Breast epithelium (tissue), 3 donors: ENCODE results near the gene PLCG2.

ENCODE experiments used
- CTCF ChIP-seq, 3 donors: fragments of 450-650 bp; IDR thresholded peaks; one replicate each; pipeline ENCODE4 v1.5.1; 2016 to 2017; ENCODE audit warnings: antibody characterized with exemption in 3 of 3, mild to moderate bottlenecking in 3 of 3, moderate library complexity in 3 of 3
- POLR2A ChIP-seq: fragments of 450-650 bp; IDR thresholded peaks from one replicate; pipeline ENCODE4 v1.6.1; 2016; ENCODE audit warnings: antibody characterized with exemption, mild to moderate bottlenecking, moderate library complexity

DNA sequence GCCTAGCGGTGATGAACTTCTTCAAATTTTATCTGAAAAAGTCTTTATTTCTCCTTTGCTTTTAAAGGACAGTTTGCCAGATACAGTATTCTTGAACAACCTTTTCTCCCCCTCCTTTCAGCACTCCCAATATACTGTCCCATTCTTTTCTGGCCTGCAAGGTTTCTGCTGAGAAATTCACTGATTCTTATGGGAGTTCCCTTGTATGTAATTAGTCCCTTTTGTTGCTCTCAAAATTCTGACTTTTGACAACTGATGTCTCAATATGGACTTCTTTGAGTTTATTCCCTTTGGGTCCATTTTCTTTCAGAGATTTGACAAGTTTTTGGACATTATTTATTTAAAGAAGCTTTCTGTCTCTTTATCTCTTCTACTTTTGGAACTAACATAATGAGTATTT is 192.8 kb downstream of the PLCG2 start:
- TF ChIP-seq CTCF (IDR thresholded peaks at IDR 0.05) (no peak), POLR2A (no peak)
